ENCODE results near the gene FOLR2. TPM values are rescaled to one million over a fixed set of nuclear protein-coding genes. Genes with fewer than 3 reads are reported as not detected.

The FOLR2 gene
- total RNA-seq, 1 donor from 2014 or later: not detected

DNA sequence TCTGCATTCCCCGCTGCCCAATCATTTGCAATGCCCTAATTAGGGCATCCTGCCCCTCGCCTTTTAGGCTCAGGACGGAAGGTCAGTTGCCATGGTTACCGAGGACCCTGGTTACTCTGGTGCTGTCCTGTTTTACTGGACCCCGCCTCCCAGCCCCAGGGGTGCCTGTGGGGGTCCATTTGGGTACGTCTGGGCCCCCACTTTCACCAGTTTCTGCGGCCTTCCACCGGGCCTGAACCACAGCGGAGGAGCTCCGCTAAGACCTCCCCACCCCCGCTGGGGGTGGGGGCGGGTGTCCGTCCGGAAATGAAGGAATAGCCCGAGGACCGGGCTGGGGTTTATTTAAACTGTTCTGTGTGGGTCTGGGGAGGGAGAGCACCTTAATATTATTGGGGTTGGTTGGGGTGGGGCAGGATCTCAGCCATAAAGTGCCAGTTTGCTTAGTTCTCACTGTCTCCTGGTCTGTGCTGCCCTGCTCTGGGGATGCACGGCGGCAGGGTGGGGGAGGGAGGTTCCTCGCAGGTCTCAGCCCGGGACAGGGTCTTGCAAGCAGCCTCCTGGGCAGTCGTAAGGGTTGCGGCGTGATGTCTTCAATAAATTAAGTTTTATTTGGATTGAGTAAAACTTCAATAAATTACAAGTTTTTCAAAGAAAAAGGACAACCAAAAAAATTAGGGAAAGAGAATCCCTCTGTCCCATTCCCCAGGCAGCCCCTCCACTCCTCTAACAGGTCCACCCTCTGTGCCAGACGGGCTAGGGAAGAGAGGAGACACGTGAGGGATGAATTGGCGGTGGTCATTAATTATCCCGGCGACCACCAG is 22.1 kb downstream of the FOLR2 start:
- Mint-ChIP-seq H3K27ac (ENCODE audit: unreplicated experiment) (peak overlapping the region; percentile 60), H3K4me3 (ENCODE audit: unreplicated experiment) (no peak overlapping the region), H3K36me3 (ENCODE audit: unreplicated experiment) (peaks cover 26% of the 10 kb centered on the region), H3K4me1 (ENCODE audit: unreplicated experiment) (peaks cover 27% of the 10 kb centered on the region), H3K9me3 (ENCODE audit: unreplicated experiment) (no peaks in the 10 kb centered on the region), H3K27me3 (ENCODE audit: unreplicated experiment) (peaks cover 21% of the 10 kb centered on the region)
- DNase-seq (ENCODE audit: extremely low spot score, unreplicated experiment): no peak
- TF ChIP-seq CTCF (IDR thresholded peaks at IDR 0.05): no peak

GRCh38 chr11:72239313-72239848 is 22.8 kb downstream of the FOLR2 start:
- H3K4me3 Mint-ChIP-seq (ENCODE audit: unreplicated experiment): peak overlapping the region; percentile 70
- DNase-seq (ENCODE audit: extremely low spot score, unreplicated experiment): no peak

GRCh38 chr11:72239849-72240460 is 23.4 kb downstream of the FOLR2 start:
- H3K27ac Mint-ChIP-seq (ENCODE audit: unreplicated experiment): no peak overlapping the region
- peaks cover 32% of the 10 kb centered on the region for H3K4me1 Mint-ChIP-seq (ENCODE audit: unreplicated experiment)
- TF ChIP-seq CTCF (IDR thresholded peaks at IDR 0.05): no peak
- peaks cover 27% of the 10 kb centered on the region for H3K27me3 Mint-ChIP-seq (ENCODE audit: unreplicated experiment)
- DNase-seq (ENCODE audit: extremely low spot score, unreplicated experiment): no peak
- no peaks in the 10 kb centered on the region for H3K9me3 Mint-ChIP-seq (ENCODE audit: unreplicated experiment)
- H3K36me3 Mint-ChIP-seq (ENCODE audit: unreplicated experiment): peaks cover 16% of the 10 kb centered on the region
- H3K4me3 Mint-ChIP-seq (ENCODE audit: unreplicated experiment): peak overlapping the region; percentile 70

More at GRCh38 chr11:72239313-72239848, 22.8 kb downstream of the FOLR2 start:
- H3K36me3 Mint-ChIP-seq (ENCODE audit: unreplicated experiment): peaks cover 21% of the 10 kb centered on the region
- H3K27me3 Mint-ChIP-seq (ENCODE audit: unreplicated experiment): peaks cover 21% of the 10 kb centered on the region
- peak overlapping the region; percentile 35 for H3K27ac Mint-ChIP-seq (ENCODE audit: unreplicated experiment)
- TF ChIP-seq CTCF (IDR thresholded peaks at IDR 0.05): no peak
- H3K9me3 Mint-ChIP-seq (ENCODE audit: unreplicated experiment): no peaks in the 10 kb centered on the region
- H3K4me1 Mint-ChIP-seq (ENCODE audit: unreplicated experiment): peaks cover 27% of the 10 kb centered on the region

GRCh38 chr11:72240461-72241290 is 24.1 kb downstream of the FOLR2 start:
- H3K36me3 Mint-ChIP-seq (ENCODE audit: unreplicated experiment): peaks cover 16% of the 10 kb centered on the region
- peaks cover 27% of the 10 kb centered on the region for H3K27me3 Mint-ChIP-seq (ENCODE audit: unreplicated experiment)
- no peaks in the 10 kb centered on the region for H3K9me3 Mint-ChIP-seq (ENCODE audit: unreplicated experiment)
- no peak overlapping the region for H3K27ac Mint-ChIP-seq (ENCODE audit: unreplicated experiment)
- TF ChIP-seq CTCF (IDR thresholded peaks at IDR 0.05): no peak
- H3K4me1 Mint-ChIP-seq (ENCODE audit: unreplicated experiment): peaks cover 32% of the 10 kb centered on the region
- DNase-seq (ENCODE audit: extremely low spot score, unreplicated experiment): no peak
- peak overlapping the region; percentile 60 for H3K4me3 Mint-ChIP-seq (ENCODE audit: unreplicated experiment)

All from osteocyte (in vitro differentiated cells).